Skeletal muscle tissue (tissue), 4 donors: Measurements from ENCODE around the gene CDKL4. TPM values are rescaled to one million over a fixed set of nuclear protein-coding genes. Genes with fewer than 3 reads are reported as not detected.
A peak's percentile ranks its signal among the peaks of the same experiment; 100 is the strongest.
"Not testable (repeated sequence)": the region's sequence is repeated elsewhere in the genome, so short reads cannot be mapped to it uniquely, and the experiment has no call there.

Experiments
- H3K27ac ChIP-seq: one replicate; pipeline ENCODE4 v1.7.0; 2013; ENCODE audit warnings: mild to moderate bottlenecking, low read depth, low read length, inconsistent platforms
- H3K27me3 ChIP-seq, 3 donors: one replicate each; pipeline ENCODE4 v1.7.0; 2013; ENCODE audit warnings: low read length in 3 of 3; ENCODE audit not compliant: control insufficient read depth in 3 of 3, insufficient read depth in 3 of 3
- H3K36me3 ChIP-seq, 3 donors: one replicate each; pipeline ENCODE4 v1.7.0; 2013; ENCODE audit warnings: low read length in 3 of 3; ENCODE audit not compliant: control insufficient read depth in 3 of 3, insufficient read depth in 3 of 3
- H3K4me1 ChIP-seq, 3 donors: one replicate each; pipeline ENCODE4 v1.7.0; 2013; ENCODE audit warnings: low read length in 3 of 3, mild to moderate bottlenecking in 3 of 3; ENCODE audit not compliant: control insufficient read depth in 3 of 3, insufficient read depth in 3 of 3
- H3K4me3 ChIP-seq, 3 donors: one replicate each; pipeline ENCODE4 v1.7.0; 2013; ENCODE audit warnings: low read length in 3 of 3
- H3K9ac ChIP-seq, 3 donors: one replicate each; pipeline ENCODE4 v1.7.0; 2013; ENCODE audit warnings: low read length in 3 of 3, mild to moderate bottlenecking in 3 of 3, moderate library complexity in 2 of 3, low read depth in 1 of 3
- H3K9me3 ChIP-seq, 3 donors: one replicate each; pipeline ENCODE4 v1.7.0; 2013; ENCODE audit warnings: low read length in 3 of 3; ENCODE audit not compliant: control insufficient read depth in 3 of 3
- total RNA-seq: library from RNA; depleted of rRNA; stranded (reverse); fragments of >200 nt; gene quantifications from one replicate; pipeline ENCODE4 v1.2.3, GENCODE V29; 2014
- donor health status: Osteomylitis.

CDKL4 gene
- total RNA-seq, 1 donor from 2014 or later, result 4.2 TPM

DNA sequence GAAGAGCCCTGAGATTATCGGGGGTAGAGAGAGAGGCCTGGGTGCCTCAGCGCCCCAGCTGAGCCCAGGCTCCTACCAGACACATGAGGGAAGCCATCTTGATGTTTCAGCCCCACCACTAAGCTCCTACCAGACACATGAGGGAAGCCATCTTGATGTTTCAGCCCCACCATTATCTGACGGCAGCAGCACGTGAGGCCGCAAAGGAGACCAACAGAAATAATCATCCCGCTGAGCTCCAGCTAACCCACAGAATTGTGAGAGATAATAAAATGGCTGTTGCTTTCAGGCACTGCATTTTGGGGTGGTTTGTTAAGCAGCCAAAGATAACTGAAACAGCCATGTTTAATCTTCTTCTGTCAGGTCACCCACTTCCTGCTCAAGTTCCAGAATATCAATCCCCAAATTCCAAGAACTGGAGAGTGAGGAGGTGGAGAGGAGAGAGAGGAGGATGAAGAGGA, 93.6 kb downstream of the CDKL4 start:
- H3K4me3 ChIP-seq, result no peak overlapping the region
- peaks cover 0 to 3% (median 0%) of the 10 kb centered on the region in 3 donors for H3K9me3 ChIP-seq
- H3K36me3 ChIP-seq, result no peaks in the 10 kb centered on the region
- H3K9ac ChIP-seq, result no peak overlapping the region
- no peaks in the 10 kb centered on the region for H3K27me3 ChIP-seq
- H3K27ac ChIP-seq, result no peak overlapping the region
- peaks cover 0 to 6% (median 3%) of the 10 kb centered on the region in 3 donors for H3K4me1 ChIP-seq

DNA sequence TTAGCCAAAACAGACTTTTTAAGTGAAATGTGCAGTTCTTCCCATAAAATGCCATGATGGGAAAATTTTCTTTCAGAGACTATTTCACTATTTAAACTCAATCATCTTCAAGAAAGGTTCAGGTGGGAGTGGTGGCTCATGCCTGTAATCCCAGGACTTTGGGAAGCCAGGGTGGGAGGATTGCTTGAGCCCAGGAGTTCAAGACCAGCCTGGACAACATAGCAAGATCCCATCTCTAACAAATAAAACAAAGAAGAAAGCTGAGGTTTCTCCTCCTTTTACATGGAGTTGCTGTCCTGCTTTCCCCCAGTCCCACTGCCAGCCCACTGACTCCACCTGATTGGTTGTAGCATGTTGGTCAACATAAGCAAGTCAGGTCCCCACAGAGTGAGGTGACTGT, 97.1 kb downstream of the CDKL4 start:
- Histone ChIP-seq H3K4me3 (no peak overlapping the region), H3K36me3 (no peaks in the 10 kb centered on the region), H3K27ac (no peak overlapping the region), H3K9ac (no peak overlapping the region), H3K27me3 (no peaks in the 10 kb centered on the region), H3K9me3 (peaks cover 0 to 3% (median 0%) of the 10 kb centered on the region in 3 donors), H3K4me1 (peaks cover 4 to 10% (median 8%) of the 10 kb centered on the region in 3 donors)

DNA sequence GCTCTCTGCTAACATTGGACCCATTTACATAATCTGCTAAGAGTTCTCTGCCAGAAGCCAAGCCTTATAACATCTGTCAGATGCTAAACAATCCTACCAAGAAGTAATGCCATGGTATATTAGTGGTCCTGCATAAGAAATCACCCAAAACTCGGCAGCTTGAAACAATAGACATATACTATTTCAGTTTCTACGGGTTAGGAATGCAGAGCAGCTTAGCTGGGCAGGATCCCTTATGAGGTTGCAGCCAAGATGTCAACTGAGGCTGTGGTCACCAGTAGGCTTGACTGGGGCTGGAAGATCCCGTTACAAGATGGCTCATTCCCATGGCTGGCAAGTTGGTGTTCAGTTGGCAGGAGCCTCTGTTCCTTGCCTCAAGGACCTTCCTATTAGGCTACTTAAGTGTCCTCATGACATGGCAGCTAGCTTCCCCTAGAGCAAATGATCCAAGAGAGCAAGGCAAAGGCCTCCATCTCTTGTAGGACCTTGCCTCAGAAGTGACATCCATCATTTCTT, 97.8 kb downstream of the CDKL4 start:
- Histone ChIP-seq H3K9me3 (peaks cover 0 to 3% (median 0%) of the 10 kb centered on the region in 3 donors), H3K27me3 (no peaks in the 10 kb centered on the region), H3K4me3 (no peak overlapping the region), H3K4me1 (peaks cover 8 to 15% (median 9%) of the 10 kb centered on the region in 3 donors), H3K9ac (no peak overlapping the region), H3K36me3 (no peaks in the 10 kb centered on the region), H3K27ac (no peak overlapping the region)

DNA sequence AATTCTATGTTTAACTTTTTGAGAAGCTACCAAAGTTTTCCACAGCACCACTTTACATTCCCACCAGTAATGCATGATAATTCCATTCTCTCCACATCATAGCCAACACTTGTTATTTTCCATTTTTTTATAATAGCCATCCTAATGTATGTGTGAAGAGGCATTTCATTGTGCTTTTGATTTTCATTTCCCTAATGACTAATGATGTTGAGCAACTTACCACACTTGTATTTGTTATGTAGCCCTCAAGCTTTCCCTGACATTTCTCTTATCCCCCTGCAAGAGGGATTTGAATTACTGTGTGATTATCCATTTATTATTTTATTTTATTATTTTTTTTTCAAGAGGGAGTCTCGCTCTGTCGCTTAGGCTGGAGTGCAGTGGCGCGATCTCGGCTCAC, 99.4 kb downstream of the CDKL4 start:
- H3K36me3 ChIP-seq, result no peaks in the 10 kb centered on the region
- H3K4me1 ChIP-seq, result peaks cover 8 to 14% (median 12%) of the 10 kb centered on the region in 3 donors
- H3K9ac ChIP-seq, result no peak overlapping the region
- peaks cover 0 to 3% (median 0%) of the 10 kb centered on the region in 3 donors for H3K9me3 ChIP-seq
- H3K27ac ChIP-seq, result no peak overlapping the region
- no peak overlapping the region for H3K4me3 ChIP-seq
- H3K27me3 ChIP-seq, result no peaks in the 10 kb centered on the region

DNA sequence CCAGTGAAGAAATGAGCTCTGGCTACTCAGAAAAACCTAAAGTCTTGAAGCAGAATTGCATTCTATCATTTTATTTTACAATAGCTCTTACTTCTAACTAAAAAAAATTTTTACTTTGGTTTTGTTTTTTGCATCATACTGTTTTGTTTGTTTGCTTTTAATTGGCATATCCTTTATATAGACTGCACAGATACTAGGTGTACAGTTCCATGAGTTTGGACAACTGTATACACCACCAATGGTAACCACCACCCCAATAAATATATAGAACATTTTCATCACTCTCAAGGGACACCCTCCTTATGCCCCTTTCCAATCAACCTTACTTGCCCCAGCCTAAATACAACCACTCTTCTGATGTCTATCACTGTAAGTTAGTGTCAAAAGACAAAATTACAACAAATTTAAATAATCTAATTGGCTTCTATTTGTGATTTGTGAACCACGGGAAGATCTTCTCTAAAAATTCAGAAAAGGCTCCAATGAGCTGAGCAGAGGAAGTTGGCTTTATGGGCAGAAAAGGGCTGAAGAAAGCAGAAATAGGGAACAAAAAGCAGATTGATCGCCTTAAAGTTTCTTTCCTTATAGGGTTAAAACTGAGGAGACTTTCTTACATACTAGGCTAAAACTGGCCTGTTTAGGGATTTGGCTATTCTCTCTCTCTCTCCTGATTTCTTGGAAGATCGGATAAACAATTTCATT, 100.7 kb downstream of the CDKL4 start:
- Histone ChIP-seq H3K9me3 (peaks cover 0 to 3% (median 0%) of the 10 kb centered on the region in 3 donors), H3K36me3 (no peaks in the 10 kb centered on the region), H3K9ac (no peak overlapping the region), H3K27me3 (no peaks in the 10 kb centered on the region), H3K27ac (no peak overlapping the region), H3K4me1 (peaks cover 8 to 14% (median 12%) of the 10 kb centered on the region in 3 donors), H3K4me3 (no peak overlapping the region)

DNA sequence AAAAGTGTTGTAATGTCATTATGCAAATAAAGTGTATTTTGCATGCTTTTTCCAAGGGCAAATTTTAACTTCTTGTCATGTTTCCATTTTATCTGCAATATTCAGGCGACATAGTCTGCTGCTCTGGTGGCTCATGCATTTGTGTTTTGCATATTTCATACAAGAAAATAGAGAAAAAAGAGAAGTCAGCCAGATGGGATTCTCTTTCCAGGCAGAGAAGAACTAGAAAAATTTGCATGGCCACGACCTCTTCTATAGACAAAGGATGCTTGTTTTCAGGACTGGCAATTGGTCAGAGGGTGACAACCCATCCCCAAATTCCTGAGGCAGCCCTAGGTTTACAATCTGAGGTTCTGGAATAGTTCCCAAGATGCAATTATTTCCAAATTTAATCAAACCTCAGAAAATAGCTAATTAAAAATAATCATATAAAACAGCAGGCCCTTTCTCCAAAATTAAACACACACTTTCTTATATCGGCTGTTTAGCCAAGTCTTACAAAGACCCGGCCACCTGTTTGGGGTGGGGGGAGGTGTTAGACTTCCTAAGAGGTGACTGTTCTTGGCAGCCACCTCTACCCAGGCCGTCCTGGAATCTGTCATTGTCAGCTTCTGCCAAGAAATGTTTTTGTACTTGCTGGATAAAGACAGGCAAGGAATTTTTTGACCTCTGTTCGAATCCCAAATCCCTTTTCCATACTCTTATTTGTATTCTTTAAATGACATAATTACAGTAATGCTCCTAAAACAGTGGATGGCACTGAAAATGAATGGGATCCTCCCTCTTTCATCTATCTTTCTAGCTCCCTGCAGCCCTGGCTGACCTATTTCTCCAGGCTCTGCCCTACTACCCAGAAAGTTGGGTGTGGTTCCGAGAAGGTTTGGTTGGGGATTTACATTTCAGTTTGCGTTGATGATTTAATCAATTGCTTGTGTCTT, 102.2 kb downstream of the CDKL4 start:
- H3K4me1 ChIP-seq, result peaks cover 8 to 14% (median 12%) of the 10 kb centered on the region in 3 donors
- no peak overlapping the region for H3K4me3 ChIP-seq
- H3K27ac ChIP-seq, result peak overlapping the region; percentile 56

DNA sequence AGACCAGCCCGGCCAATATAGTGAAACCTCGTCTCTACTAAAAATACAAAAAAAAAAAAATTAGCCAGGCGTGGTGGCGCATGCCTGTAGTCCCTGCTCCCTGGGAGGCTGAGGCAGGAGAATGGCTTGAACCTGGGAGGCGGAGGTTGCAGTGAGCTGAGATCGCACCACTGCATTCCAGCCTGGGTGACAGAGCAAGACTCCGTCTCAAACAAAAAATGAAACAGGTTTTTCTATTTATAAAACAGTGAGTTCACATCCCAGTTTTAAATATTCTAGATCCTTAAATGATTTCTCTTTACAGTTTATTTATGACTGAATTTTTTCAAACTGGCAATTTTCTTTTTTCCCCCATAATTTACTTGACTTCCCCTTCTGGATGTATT, 102.8 kb downstream of the CDKL4 start:
- not testable (repeated sequence) for H3K36me3 ChIP-seq, H3K9me3 ChIP-seq, H3K4me3 ChIP-seq, H3K27me3 ChIP-seq
- Histone ChIP-seq H3K9ac (peak overlapping the region in 2 of 3 donors; percentile 20 to 38), H3K4me1 (peaks cover 6 to 12% (median 12%) of the 10 kb centered on the region in 3 donors), H3K27ac (peak overlapping the region; percentile 56)

More for the DNA sequence above, 102.2 kb downstream of the CDKL4 start:
- Histone ChIP-seq H3K9me3 (peaks cover 0 to 3% (median 0%) of the 10 kb centered on the region in 3 donors), H3K27me3 (no peaks in the 10 kb centered on the region), H3K36me3 (no peaks in the 10 kb centered on the region), H3K9ac (peak overlapping the region in 2 of 3 donors; percentile 20 to 38)

DNA sequence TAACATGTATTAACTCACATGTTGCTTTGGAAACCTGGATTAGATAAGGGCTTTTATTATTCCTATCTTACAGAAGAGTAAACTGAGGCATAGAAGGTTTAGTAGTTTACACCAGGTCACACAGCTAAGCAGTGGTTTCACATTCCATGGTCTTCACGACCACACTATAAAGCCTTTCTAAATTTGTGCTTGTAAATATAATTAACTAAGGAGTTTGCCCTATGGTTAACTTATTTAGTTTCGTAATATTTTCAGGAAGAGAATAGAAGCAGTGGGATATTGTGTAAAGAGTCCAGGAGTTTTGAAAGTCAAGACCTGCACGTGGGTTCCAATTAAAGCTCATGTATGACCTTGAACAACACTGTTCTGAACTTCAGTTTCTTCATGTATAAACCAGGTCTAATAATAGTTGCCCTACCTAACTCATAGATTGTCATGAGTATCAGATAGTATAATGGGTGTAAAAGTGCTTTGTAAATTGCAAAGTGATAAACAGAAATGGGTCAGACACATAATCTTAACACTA, 103.4 kb downstream of the CDKL4 start:
- peak overlapping the region; percentile 56 for H3K27ac ChIP-seq
- H3K9me3 ChIP-seq, result no peaks in the 10 kb centered on the region
- H3K36me3 ChIP-seq, result no peaks in the 10 kb centered on the region
- H3K4me1 ChIP-seq, result peaks cover 5 to 12% (median 11%) of the 10 kb centered on the region in 3 donors
- H3K4me3 ChIP-seq, result no peak overlapping the region
- no peak overlapping the region for H3K9ac ChIP-seq
- no peaks in the 10 kb centered on the region for H3K27me3 ChIP-seq

DNA sequence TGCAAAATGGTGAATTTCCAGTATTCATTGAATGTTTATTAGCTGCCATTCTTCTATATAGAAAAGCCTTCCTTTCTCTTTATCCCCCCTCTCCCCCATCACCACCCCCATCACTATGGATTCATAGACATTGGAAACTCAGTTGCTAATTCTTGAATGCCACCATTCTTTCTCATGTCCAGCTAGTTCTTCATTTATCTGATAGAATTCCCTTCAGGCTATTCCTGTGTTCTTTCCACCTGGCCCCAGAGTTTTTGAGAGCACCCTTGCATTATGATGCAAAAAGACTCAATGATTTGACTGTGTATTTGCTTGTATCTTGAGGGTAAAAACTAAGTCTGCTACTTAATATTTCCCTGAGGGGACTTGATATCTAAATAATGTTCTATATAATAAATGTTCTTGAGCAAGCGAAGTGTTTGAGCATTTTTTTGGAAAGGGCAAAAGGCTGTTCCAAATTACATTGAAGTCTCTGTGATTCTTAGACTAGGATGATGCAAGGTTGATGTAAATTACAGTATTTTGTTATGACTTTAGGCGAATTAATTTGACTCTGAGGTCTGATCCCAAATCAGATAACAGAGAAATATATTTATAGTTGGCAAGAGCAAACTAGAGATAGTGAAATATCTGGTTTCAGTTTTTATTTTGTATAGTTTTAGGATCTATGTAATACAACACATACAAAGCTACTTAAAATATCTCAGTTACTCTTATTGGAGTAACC, 104.1 kb downstream of the CDKL4 start:
- no peak overlapping the region for H3K4me3 ChIP-seq
- H3K27ac ChIP-seq, result peak overlapping the region; percentile 56
- H3K36me3 ChIP-seq, result no peaks in the 10 kb centered on the region
- no peak overlapping the region for H3K9ac ChIP-seq
- H3K4me1 ChIP-seq, result peaks cover 5 to 12% (median 11%) of the 10 kb centered on the region in 3 donors
- no peaks in the 10 kb centered on the region for H3K27me3 ChIP-seq
- no peaks in the 10 kb centered on the region for H3K9me3 ChIP-seq
